ENCODE measurements around the gene HMCN2.
"Not testable (repeated sequence)": the region's sequence is repeated elsewhere in the genome, so short reads cannot be mapped to it uniquely, and the experiment has no call there.

Gene HMCN2

GRCh38 chr9:130333041-130333711 is 67.6 kb downstream of the HMCN2 start:
- peak; percentile 41 for DNase-seq

- no peak for DNase-seq
Observed at GRCh38 chr9:130333712-130334062, 68.1 kb downstream of the HMCN2 start.

GRCh38 chr9:130334915-130335314 is 69.4 kb downstream of the HMCN2 start:
- DNase-seq, result no peak

- DNase-seq, result no peak
Observed at GRCh38 chr9:130336027-130336610, 70.6 kb downstream of the HMCN2 start.

- no peak for DNase-seq
Observed at GRCh38 chr9:130336885-130337284, 71.3 kb downstream of the HMCN2 start.

GRCh38 chr9:130337318-130337717 is 71.8 kb downstream of the HMCN2 start:
- no peak for DNase-seq

- no peak for DNase-seq
Observed at GRCh38 chr9:130337784-130338380, 72.3 kb downstream of the HMCN2 start.

- not testable (repeated sequence) for DNase-seq
Observed at GRCh38 chr9:130338891-130339290, 73.3 kb downstream of the HMCN2 start.

GRCh38 chr9:130339306-130339705 is 73.7 kb downstream of the HMCN2 start:
- no peak for DNase-seq

GRCh38 chr9:130340011-130340410 is 74.5 kb downstream of the HMCN2 start:
- DNase-seq, result no peak

- not testable (repeated sequence) for DNase-seq
Observed at GRCh38 chr9:130340557-130340956, 75.0 kb downstream of the HMCN2 start.

GRCh38 chr9:130341128-130341527 is 75.6 kb downstream of the HMCN2 start:
- DNase-seq, result no peak

- DNase-seq, result no peak
Observed at GRCh38 chr9:130341839-130342713, 76.5 kb downstream of the HMCN2 start.

GRCh38 chr9:130342714-130343085 is 77.1 kb downstream of the HMCN2 start:
- no peak for DNase-seq

GRCh38 chr9:130343445-130343918 is 77.9 kb downstream of the HMCN2 start:
- no peak for DNase-seq

GRCh38 chr9:130344366-130344765 is 78.8 kb downstream of the HMCN2 start:
- no peak for DNase-seq

- DNase-seq, result no peak
Observed at GRCh38 chr9:130345009-130345896, 79.7 kb downstream of the HMCN2 start.

GRCh38 chr9:130345897-130346385 is 80.4 kb downstream of the HMCN2 start:
- DNase-seq, result no peak

- DNase-seq, result no peak
Observed at GRCh38 chr9:130346431-130346830, 80.9 kb downstream of the HMCN2 start.

GRCh38 chr9:130347036-130347435 is 81.5 kb downstream of the HMCN2 start:
- no peak for DNase-seq

GRCh38 chr9:130347931-130348330 is 82.4 kb downstream of the HMCN2 start:
- DNase-seq, result no peak

GRCh38 chr9:130348341-130348740 is 82.8 kb downstream of the HMCN2 start:
- no peak for DNase-seq

All from COR-L47 (cell line).